ENCODE results near the gene GSTCD.
"Not testable (repeated sequence)": the region's sequence is repeated elsewhere in the genome, so short reads cannot be mapped to it uniquely, and the experiment has no call there.

The GSTCD gene

DNA sequence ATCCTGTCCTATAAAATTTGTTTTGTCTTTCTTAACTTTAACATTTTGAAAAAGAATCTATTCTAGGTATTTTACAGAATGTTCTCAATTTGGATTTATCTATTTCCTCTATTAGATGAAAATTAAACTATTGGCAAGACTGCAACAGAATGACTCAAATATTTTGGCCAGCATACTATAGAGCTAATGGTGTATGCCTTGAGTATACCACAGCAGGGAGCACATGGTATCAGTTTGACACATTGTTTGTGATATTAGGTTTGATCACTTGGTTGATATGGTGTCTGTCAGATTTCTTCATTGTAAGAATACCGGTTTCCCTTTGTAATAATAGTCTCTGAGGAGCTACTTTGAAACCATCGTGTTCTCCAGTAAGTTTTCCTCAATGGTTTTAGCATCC, 98.9 kb downstream of the GSTCD start:
- no peak for DNase-seq (ENCODE audit: low read depth)

DNA sequence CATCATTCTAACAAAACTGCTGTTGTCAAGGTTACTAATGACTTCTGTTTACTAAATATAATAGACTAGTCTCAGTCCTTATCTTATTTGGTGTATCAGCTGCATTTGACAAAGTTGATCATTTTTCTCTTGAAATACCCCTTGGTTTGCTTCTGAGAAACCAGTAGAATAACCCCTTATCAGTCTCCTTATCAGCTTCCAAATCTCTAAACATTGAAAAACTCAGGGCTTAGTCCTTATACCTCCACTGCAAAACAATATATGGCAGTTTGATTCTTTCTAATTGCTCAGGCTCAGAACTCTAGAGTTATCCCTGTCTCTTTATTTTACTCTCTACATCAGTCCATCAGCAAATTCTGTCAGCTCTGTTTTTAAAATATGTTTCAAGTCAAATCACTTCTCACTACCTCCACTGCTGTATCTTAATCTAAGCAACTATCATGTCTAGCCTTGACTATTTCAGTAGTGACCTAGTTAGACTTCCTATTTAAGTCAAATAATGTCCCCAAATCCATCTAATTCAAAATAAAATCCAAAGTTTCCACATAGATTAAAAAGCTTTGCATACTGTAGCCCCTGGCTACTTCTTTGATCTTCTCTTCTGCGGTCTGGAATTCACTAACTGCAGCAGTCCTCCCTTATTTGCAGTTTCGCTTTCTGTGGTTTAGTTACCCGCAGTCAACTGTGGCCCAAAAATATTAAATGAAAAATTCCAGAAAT, 99.6 kb downstream of the GSTCD start:
- DNase-seq (ENCODE audit: low read depth) = no peak

DNA sequence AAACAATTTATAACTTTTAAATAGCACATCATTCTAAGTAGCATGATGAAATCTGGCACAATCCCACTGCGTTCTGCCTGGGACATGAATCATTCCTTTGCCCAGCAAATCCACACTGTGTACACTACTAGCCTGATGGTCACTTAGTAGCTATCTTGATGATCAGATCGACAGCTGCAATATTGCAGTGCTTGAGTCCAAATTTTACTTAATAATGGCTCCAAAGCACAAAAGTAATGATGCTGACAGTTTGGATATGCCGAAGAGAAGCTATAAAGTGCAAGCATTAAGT, 100.1 kb downstream of the GSTCD start:
- DNase-seq (ENCODE audit: low read depth) = no peak

DNA sequence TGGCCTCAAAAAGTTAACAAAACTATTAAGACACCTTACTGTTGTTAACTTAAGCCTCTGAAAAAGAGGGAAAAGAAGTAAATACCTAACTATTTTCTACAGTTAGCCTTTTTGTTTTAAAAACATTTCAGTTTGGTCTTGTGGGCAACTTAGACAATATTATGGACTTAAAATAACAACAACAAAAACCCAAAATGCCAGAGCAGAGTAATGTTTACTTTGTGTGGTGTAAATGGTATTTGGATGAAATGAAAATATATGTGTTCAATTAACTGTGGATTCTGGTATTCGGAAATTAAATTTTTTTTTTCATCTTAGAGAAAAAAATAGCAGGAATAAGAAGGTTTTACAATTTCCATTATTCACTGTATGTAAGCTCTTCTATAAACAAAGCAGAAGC, 107.1 kb downstream of the GSTCD start:
- no peak for DNase-seq (ENCODE audit: low read depth)

DNA sequence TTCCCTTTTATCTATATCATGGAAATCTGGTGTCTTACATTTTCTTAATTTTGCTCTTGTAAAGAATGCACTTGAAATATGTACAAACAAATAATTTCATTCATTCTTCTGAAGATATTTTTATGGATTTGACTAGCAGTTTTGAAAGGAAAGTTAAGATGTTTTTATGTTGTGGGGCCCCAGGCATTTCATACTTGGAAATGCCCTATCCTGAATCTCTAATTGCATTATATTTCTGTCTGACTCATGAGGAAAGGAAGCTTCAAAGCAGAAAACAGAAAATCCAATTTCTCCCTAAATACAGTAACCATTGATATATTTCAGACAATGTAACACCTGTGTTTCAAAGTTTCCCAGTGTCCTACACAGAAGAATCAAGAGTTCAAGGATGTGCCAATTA, 113.5 kb downstream of the GSTCD start:
- no peak for DNase-seq (ENCODE audit: low read depth)

DNA sequence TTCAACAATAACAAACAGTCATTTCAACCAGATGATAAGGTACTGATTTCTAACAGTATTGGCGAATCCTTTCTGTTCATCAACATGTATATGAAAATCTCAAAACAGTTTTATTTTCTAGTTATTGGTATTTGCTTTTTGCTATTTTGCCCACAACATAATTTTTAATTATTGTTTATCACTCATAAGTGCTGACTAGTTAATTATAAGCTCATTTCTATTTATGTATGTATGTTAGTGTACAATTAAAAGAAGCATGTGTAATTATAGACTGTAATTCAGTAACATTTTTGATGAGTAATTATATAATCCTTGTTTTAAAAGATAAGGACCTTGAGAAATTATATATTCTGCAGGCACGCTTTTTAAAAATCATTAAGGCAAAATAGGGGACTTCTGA, 119.5 kb downstream of the GSTCD start:
- DNase-seq (ENCODE audit: low read depth) = no peak

DNA sequence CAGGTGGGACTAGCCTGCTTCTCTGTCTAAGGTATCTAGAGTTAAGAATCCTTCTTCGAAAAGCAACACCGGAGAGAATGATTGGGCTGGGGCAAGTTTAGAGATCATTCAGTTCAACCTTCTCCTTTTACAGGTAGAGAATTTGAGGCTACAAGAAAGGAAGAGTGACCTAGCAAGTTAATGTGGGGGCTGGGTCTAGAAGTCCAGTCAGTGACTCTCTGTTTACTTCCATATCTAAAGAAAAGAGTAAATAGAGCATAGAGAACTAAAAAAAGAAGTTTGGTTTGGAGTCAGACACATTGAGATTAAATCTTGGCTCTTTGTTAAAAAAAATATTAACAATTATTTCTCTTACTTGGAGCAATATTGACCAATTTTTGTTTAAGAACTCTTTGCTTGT, 122.6 kb downstream of the GSTCD start:
- DNase-seq (ENCODE audit: low read depth) = no peak

DNA sequence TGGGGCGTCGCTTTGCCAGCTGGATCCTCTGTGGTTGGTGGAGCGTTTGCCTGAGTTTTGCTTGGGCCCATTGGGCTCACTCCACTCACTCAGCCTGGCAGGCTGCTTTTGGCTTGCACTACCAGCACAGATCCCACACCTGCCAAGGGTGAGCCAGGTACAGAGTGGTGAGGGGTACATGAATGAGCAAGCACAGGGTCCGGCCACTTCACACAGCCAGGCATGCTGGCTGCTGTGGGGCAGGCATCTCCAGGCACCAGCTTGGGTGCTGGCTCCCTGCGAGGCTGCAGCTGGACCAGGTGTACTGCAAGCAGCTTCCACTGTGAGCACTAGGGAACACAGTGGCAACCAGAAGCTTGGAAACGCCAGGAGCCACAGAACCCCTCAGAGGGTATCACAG, 126.6 kb downstream of the GSTCD start:
- no peak for DNase-seq (ENCODE audit: low read depth)

DNA sequence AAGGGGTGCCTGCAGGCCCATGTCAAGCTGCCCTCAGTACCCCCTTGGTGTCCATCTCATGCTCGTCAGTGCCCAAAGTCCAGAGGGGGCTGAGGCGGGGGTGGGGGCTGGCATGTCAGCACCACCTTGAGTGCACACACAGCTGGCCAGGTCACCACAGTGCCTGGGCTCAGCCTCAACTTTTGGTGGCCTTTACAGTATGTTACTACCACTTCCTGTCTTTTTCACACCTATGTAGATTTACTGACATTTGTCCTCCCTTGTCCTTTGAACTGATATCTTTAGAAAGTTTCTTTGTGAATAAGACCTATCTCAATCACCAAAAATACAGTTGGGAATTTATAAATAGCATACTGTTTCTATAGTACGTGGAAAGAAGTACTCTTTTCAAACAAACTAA, 128.0 kb downstream of the GSTCD start:
- no peak for DNase-seq (ENCODE audit: low read depth)

DNA sequence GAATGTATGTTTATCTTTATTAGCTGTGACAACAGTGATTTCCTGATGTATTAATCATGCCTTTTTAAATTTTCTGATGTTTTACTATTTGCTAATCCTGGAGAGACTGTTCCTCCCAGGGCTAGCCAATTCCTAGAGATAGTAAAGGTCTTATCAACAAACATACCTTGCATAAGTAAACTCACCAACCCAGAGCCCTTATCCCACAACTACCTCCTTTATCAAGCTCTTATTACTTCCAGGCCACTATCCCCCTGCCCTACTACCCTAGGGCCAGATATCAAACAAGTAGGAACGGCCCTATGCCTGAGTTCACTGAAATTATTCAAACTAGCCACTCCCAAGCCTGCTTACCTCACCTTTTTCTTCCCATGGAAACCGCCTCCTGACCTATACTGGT, 128.5 kb downstream of the GSTCD start:
- no peak for DNase-seq (ENCODE audit: low read depth)

DNA sequence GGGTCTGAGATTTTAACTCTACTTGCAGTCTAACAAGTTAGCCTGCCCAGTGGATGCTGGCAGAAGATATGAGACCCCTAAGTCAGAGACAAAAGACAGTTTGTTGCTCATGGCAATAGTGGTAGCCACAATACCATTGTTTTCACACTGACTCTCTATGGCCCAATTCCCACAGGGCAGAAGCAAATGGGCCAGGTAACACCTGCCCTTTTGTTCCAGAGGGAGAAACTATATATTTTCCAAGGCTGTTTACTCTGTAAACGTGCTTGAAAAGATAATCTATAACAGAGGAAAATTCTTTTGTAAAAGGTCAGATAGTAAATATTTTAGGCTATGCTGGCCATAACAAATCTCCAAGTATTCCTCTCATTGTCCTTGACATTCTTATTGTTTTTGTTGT, 129.5 kb downstream of the GSTCD start:
- no peak for DNase-seq (ENCODE audit: low read depth)

DNA sequence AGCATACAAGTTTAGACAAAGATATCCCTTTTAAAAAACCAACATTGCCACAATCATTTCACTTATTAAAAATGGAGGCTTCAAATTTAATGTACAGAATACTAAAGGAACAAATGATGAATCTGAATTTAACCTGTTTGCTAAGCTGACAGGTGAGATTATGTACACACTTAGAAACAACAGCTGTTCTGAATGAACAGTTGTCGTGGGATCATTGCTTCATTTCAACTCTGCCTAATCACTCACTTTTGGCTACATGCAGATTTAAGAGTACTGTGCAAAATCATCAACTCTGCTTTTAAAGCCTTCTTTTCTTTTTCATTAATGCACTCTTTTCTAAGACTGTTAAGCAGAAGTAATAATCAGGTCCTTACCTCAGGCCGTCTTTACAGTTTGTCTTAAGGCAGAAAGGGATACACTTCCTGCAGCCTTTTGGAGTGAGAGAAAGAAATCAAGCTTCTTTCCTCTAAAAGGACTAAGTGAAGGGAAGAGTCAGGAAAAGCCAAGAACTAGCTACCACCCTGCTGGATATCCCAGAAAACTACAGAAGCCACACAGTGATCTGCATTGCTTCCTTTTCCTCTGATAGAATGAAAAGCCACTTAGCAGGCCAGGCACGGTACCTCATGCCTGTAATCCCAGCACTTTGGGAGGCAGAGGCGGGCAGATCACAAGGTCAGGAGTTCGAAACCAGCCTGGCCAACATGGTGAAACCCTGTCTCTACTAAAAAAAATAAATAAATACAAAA, 132.0 kb downstream of the GSTCD start:
- no peak for DNase-seq (ENCODE audit: low read depth)

DNA sequence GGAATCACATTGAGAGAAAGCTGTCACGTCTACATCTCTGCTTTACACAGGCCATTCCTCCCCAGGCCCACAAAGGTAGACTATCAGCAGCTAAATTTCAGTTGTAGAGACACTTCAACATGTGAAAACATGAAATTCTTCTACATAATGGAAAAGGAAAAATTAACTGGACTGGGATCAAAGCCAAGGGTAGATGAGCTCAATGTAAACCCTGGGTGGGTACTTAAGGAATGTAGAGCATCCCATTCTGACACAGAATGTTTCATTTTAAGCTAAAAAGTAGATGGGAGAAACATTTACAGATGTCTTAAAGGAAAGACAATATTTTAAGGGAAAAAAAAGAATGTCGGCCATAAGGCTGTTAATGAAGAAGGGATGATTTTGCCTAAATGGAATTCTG, 135.4 kb downstream of the GSTCD start:
- DNase-seq (ENCODE audit: low read depth) = no peak

DNA sequence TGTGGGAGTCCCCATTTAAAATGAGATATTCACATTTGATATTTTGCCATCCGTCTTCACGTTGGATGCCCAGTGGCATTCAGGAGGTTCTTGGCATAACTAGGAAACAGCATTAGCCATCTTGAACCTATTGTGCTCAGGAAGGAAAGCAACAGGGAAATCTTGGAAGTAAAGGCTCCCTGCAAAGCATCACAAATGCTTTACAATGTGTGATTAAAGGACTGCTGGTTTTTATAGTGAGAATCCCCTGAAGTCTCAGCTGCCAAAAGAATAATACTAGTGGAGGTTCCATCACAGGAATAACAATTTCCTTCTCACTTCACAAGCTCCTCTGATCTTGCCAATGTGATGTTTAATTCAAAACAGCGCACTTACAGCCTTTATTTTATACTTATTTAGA, 137.0 kb downstream of the GSTCD start:
- no peak for DNase-seq (ENCODE audit: low read depth)

DNA sequence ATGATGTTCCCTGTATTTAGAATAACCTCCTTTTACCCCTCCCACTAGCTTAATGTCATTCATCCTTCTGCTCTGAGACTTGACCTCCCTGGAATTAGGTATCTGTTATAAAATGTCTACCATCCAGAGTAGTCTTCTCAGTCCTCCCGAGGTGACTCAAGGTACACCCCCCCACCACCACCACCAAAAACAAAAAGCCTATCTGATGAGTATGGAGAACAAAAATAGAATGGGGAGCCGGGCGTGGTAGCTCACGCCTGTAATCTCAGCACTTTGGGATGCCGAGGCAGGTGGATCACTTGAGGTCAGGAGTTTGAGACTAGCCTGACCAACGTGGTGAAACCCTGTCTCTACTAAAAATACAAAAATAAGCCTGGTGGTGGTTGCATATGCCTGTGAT, 139.8 kb downstream of the GSTCD start:
- DNase-seq (ENCODE audit: low read depth) = not testable (repeated sequence)

DNA sequence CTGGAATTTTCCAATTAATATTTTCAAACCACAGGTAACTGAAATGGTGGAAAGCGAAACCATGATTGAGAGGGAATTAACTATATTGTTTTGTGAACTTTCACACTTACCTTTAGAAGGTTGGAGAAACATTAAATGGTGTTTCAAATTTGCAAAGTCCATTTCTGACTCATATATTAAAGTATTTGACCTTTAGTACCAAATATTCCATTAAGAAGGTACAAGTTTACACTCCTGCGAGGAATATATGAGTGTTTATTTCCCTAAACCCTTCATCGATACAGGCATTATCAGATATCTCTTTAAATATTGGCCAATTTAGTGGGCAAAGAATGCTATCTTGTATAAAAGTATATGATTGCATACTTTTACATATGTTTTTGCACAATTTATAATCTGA, 142.6 kb downstream of the GSTCD start:
- DNase-seq (ENCODE audit: low read depth) = no peak

DNA sequence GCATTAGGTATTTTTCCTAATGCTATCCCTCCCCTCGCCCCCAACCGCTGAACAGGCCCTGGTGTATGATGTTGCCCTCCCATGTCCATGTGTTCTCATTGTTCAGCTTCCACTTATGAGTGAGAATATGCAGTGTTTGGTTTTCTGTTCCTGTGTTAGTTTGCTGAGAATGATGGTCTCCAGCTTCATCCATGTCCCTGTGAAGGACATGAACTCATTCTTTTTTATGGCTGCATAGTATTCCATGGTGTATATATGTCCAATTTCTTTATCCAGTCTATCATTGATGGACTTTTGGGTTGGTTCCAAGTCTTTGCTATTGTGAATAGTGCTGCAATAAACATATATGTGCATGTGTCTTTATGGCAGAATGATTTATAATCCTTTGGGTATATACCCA, 143.6 kb downstream of the GSTCD start:
- not testable (repeated sequence) for DNase-seq (ENCODE audit: low read depth)

DNA sequence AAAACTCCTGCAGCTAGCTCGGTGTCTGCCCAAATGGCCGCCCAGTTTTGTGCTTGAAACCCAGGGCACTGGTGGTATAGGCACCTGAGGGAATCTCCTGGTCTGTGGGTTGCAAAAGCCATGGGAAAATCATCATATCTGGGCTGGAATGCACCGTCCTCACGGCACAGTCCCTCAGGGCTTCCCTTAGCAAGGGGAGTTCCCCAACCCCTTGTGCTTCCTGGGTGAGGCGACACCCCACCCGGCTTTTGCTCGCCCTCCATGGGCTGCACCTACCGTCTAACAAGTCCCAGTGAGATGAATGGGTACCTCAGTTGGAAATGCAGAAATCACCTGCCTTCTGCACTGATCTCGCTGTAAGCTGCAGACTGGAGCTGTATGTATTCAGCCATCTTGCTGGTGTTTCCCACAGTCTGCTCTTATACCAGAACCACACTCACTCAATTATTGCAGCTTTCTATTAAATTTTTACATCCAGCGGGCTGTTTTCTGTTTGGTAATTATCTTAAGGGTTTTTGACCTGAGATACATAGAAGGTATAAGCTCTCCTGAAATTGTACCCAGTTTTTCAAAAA, 150.0 kb downstream of the GSTCD start:
- no peak for DNase-seq (ENCODE audit: low read depth)

DNA sequence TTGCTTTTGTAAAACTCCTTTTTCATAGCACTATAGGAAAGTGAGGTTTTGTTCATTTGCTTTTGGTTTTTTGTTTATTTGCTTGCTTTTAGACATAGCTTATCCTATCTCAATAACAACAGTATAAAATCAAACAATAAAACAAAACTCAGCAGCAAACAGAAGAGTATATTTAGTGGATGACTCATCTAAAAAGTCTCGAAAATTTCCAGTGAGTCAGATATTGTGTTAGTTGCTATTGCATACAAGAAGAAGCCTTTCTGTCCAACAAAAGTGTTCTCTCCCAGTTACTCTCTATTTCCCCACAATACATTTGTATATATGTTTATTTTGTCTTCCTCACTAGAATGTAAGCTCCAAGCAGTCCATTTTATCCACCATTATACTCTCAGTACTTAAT, 150.6 kb downstream of the GSTCD start:
- DNase-seq (ENCODE audit: low read depth) = no peak

DNA sequence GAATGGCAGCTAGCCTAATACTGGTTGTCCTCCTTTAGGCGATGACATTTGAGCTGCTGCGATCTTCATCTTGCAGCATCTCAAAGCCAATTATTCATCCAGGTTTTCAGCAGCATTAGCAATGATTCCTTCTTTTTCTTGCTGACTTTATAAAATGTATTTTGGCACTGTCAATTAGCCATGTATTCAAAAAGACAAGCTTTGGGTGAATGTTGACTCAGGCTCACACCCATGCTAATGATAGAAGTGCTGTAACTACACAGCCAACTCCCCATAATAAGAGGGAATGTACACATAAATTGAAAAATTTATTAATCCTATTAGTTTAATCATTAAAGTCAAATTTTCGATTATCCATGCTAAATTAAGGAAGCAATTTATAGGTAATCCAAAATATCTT, 162.4 kb downstream of the GSTCD start:
- DNase-seq (ENCODE audit: low read depth) = no peak

DNA sequence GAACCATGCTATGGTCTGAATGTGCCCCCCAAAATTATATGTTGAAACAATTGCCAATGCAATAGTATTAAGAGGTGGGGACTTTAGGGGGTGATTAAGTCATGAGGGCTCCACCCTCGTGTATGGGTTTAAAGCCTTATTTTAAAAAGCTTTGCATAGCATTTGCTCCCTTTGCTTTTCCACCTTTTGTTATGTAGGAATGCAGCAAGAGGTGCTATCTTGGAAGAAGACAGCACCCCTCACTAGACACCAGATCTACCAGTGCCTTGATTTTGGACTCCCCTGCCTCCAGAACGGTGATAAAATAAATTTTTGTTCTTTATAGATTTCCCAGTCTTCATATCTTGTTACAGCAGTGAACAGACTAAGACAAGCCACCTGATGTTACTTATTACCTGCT, 163.4 kb downstream of the GSTCD start:
- DNase-seq (ENCODE audit: low read depth) = no peak

DNA sequence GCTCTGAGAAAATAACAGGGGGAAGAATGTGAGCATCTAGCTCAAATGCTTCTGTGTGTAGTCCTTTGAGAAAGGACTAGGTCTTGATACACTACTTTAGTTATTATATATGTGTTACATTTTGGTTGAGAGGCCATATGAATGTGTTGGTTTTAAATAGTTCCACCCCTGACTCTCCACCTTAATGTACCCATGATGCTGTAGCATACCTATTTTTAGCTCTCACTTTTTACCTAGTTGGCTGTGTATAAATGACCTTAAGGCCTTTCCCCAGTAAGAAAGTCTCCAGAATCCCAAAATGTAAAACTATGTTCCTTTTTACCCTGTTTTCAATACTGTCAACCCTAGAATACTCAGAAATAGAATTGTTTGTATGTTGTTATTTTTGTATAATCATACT, 166.6 kb downstream of the GSTCD start:
- no peak for DNase-seq (ENCODE audit: low read depth)

DNA sequence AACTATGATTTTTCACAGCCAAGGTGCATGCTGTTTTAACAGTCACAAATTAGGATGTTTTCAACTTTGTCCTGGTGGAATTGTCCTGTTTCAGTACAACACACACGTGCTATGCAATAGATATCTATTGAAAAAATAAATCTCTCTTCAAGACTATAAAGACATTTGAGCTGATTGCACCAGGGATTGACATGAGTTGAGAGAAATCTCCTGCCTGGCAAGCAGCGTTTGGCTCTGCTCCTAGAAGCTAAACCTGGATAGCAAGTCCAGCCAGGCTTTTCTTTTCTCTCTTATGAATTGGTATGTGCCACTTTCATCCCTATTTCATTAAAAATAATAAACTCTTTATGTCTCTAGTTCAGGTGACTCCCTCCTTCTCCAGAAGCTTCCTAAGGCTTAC, 170.1 kb downstream of the GSTCD start:
- DNase-seq (ENCODE audit: low read depth) = no peak

DNA sequence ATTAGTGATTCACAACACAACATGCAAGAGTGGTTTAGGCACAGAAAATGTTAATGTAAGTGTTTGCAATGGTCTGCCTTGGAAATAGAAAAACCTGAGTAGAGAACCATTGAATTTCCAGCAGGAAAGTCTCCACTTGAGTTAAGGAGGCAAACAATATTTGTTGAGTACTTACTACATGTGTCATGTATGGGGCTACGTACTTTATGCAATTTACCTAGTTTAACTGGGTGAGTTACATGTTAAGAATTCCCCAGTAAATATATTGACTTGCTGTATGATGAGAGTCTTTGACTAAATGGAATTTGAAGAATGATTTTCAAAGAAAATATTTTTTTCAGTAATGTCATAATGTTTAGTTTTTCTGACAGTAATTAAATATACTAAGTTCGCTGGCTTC, 178.9 kb downstream of the GSTCD start:
- DNase-seq (ENCODE audit: low read depth) = no peak
